Suppressor macrophage (primary cell): ENCODE measurements around the gene CADPS.
A peak's percentile ranks its signal among the peaks of the same experiment; 100 is the strongest.

ENCODE experiments used
- DNase-seq, 4 experiments: peaks; one replicate each; pipeline ENCODE4 v3.0.0-alpha.2; 2020 to 2022
- total RNA-seq, 17 experiments: gene quantifications; one replicate each; lab custom pipeline; 2026; ENCODE audit warnings: mixed read lengths in 6 of 17, inconsistent platforms in 3 of 17; lab: John Stamatoyannopoulos, UW

CADPS gene
- total RNA-seq, result 0 to 5.4 (median 0) reads per million in 17 experiments

DNA sequence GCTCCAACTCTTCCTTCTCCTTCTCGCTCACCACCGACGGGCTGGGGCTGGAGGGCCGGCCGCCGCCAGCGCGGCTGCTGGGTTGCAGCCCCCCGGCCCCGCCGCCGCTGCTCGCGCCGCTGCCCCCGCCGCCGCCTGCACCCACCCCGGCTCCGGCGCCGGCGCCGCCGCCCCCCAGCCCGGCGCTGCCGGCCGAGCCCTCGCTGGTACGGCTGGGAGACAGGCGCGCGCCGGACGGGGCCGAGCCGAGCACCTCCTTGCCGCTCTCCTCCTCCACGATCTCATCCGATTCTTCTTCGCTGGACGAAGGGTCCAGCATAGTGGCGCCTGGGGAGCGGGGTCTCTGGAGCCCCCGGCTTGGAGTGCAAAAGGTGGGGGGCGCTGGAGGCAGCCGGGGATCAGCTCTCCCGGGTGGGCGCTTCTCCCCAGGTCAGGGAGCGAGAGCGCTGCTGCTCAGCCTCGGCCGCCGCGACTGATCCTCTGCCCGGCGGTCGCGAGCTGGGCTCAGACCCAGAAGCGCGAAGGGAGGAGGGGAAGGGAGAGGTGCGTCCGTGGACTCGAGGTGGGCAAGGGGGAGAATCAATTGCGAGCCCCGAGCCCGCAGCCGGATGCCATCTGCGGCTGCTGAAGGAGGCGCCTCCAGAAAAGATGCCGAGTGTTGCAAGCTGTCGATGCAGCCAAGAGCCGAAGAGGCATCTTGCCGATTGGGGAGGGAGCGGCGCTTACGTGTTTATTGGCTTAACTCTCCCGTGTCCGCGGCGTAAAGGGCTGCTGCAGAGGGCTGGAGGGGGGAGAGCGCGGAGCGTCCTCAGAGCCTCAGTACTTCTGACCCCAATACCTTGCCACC lies at the start of gene CADPS:
TSS of gene CADPS (minus strand) at position 706 of the 847 bp plus-strand sequence. CDS start at position 319, 387 bp downstream.
- no peak for DNase-seq

DNA sequence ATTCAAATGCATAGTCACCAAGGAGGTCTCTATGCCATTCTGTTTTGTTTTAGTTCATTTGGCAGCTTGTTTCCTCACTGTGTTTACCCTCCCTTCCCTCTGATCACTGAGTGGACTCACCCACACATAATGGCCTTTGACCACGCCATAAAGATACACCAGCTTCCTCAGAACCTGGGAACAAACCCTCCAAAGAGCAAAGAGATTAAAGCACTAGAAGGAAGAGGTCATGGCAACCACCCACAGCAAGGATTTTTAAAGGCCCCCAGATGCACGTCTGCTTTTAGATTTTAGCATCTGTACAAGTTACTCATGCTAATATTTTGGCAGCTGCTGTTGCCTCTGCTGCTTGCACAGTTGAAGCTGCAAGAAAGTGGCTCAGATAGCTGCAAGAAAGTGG lies 47.9 kb upstream of the CADPS start:
- DNase-seq, result no peak

DNA sequence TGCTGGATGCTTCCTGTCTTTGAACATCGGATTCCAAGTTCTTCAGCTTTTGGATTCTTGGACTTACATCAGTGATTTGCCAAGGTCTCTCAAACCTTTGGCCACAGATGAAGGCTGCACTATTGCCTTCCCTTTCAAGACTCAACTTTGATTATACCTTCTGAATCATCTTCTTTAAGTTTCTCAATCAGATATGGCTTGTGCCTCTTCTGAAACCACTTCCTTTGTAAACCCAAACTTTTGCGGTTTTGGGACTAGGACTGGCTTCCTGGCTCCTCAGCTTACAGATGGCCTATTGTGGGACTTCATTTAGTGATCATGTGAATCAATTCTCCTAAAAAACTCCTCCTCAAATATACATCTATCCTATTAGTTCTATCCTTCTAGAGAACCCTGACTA lies 47.1 kb upstream of the CADPS start:
- no peak for DNase-seq

- no peak for DNase-seq
Observed at GRCh38 chr3:62920466-62920784, 45.2 kb upstream of the CADPS start.

- DNase-seq, result no peak
Observed at GRCh38 chr3:62919784-62920465, 44.7 kb upstream of the CADPS start.

GRCh38 chr3:62918777-62919176 lies 43.6 kb upstream of the CADPS start:
- no peak for DNase-seq

DNA sequence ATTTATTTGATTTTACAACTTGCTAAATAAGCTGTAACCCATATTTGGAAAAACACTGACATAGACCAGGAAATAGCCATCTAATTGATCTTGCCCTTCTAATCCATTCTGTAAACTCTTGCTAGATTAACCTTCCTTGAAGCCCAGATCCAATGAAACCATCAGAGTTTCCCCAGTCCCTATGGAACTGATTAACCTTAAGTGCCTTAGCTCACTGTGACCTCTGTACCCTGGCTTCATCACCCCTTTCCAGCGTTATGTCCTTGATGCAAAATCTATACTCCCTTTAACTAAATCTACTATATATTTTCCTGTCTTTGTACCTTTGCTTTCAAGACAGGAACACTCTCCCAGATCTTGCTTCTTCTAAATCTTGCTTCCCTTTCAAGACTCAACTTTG lies 42.9 kb upstream of the CADPS start:
- DNase-seq, result no peak

DNA sequence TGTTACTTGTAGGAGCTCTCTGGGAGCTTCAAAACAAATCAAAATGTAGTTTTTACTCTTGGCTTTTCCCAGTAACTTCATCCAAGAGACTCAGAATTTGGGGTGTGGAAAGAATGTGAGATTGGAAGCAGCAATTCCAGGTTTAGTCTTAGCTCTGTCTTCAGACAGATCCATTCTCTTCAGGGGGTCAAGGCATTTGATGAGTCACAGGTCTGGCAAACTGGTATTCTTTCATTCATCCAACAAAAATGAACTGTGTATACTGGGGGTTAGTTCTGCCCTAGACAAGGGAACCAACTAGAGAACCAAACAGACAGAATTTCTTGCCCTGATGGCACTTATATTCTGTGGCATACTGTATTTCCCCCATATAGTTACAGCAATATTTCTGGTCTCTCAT lies 36.3 kb upstream of the CADPS start:
- no peak for DNase-seq

DNA sequence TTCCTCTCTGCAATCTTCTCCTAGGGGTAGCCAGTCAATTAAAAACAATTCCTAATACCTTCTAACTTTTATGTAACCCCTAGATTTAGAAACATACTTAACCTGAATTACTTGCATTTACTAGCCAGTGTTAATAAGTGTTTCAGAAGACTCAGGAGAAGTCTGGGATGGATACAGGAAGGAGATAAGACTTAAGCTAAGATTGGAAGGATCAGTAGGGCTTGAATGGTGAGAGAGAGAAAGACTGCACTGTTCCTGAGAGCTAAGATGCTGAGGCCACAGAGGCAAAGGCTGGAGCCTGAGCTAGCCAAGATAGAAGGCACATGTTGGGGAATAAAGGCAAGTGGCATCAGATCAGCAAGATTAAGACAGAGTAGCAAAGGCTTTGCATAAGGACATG lies 30.1 kb upstream of the CADPS start:
- no peak for DNase-seq

DNA sequence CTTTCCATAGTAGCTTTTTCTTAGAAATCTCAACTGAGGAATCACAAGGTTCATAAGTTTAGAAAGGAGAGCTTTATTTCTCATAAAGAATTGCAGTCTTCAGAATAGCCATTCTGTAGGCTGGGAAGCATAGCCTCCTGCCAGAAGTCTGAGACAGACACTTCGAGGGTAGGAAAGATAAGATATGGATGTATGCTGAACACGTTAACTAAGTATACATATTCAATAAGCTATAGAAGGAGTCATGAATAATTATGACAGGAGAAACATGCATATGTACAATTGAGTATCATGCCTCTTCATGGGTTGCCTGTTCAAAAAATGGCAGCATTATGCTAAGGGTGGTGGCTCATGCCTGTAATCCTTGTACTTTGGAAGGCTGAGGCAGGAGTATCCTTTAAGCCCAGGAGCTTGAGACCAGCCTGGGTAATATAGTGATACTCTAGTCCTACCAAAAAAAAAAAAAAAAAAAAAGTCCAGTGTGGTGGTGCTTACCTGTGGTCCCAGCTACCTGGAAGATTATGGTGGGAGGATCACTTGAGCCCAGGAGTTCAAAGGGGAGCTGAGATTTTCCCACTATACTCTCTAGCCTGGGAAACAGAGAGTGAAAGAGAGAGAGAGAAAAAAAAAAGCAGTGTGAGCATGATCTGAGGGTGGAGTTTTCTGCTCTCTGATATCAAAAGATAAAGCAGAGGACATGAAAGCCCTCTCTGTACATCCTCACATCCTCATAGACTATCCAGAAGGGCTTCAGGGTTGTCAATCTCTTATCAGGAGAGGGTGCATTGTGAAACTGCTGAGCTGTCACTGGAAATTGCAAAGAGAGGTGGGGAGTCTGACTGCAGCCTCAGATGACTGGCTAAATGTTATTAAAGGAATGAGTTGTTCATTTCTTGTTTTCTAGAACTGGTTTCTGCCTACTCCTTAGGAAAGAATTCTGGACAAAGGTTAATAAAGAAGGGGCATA lies 23.6 kb upstream of the CADPS start:
- DNase-seq, result no peak

GRCh38 chr3:62895901-62896300 lies 20.7 kb upstream of the CADPS start:
- no peak for DNase-seq

DNA sequence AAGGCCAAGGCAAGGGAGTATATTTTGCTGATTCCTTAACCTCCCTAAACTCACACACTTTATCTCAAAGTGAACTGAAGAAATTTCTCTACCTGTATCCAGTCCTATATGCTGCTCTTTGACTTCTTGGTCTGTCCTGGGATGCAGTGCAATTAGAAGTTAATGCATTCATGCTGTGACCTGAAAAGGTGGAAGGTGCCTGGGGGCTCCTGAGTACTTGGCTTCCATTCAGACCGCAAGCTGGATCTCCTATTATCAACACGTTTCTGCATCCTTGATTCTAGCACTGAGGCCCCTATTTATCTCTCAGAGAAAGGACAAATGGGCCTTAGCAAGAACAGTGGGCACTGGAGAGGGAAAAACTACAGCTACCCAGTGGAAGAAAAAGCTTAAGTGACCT lies 17.7 kb upstream of the CADPS start:
- DNase-seq, result no peak

GRCh38 chr3:62892045-62892444 lies 16.8 kb upstream of the CADPS start:
- no peak for DNase-seq

DNA sequence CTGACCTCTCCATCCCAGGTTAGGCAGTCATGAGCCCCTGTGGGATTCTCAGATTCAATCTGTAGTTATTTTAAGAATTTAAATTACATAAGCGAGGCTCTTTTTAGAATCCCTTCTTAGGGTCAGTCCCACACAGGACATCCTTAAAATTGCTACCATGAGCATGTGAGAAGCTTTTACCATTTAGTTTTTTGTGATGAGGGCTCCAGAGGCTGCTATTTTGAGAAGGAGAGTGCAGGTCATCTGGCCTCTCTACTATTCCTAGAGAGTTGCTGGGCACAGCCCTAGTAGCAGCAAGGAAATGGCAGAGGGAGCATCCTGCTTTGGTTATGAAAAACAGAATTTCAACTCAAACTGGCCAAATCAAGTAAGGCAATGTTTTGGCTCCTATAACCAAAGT lies 13.6 kb upstream of the CADPS start:
- no peak for DNase-seq

DNA sequence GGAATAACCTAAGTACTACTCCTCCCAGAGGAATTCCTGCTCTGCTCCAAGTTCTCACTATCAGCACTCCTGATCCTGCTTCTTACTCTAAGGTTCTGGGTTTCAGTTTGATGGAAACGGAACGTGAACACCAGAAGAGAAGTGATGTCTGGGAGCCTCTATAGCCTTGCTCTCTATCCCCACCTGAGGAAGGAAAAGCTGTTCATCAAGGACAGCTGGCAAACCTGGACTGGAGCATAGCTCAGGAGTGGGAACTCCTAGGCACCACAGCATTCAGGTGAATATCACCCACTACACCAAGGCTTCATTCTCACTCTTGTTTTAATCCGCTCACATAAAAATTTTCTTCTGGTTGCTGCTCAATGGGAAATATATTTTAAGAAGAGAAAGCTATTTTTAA lies 13.0 kb upstream of the CADPS start:
- no peak for DNase-seq

- DNase-seq, result no peak
Observed at GRCh38 chr3:62885136-62885535, 9.9 kb upstream of the CADPS start.

DNA sequence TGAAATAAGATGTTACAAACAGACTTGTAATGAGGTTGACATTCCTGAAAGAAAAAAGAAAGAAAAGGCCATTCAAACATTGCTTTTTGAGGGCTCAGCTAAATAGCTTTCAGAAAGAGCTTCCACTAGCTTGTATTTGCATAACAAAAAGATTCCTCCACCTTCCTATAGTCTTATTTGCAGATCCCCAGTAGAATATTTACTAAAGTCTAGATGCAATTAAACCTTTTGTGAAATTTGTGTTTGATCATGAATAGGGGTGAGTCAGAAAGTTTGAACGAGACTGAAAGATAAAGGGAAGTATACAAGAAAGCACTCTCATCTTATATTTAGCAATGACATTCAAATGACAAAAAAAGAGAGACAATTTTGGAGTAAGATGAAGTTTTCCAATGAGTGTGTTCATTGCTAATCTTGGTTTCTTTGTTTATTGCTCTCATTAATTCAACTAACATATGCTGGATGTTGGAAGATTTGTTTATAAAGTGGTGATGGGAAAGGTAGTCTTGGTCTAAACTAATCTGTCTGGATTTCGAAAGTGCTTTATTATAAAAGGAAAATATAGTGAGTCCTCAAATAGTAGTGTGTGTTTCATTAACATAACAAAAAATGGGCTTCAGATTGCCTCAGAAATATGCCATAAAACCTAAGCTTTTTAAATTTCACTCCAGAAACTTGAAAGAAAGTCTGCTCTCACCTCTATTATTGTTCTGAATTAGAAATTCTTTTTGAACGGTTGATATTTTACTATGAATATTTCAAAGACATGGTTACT lies 9.1 kb upstream of the CADPS start:
- no peak for DNase-seq

- DNase-seq, result peak in 1 of 4 experiments; percentile 5
Observed at GRCh38 chr3:62882676-62883200, 7.5 kb upstream of the CADPS start.

- no peak for DNase-seq
Observed at GRCh38 chr3:62876064-62876463, 848 bp upstream of the CADPS start.

GRCh38 chr3:62875558-62876002 lies 364 bp upstream of the CADPS start:
- DNase-seq, result no peak

DNA sequence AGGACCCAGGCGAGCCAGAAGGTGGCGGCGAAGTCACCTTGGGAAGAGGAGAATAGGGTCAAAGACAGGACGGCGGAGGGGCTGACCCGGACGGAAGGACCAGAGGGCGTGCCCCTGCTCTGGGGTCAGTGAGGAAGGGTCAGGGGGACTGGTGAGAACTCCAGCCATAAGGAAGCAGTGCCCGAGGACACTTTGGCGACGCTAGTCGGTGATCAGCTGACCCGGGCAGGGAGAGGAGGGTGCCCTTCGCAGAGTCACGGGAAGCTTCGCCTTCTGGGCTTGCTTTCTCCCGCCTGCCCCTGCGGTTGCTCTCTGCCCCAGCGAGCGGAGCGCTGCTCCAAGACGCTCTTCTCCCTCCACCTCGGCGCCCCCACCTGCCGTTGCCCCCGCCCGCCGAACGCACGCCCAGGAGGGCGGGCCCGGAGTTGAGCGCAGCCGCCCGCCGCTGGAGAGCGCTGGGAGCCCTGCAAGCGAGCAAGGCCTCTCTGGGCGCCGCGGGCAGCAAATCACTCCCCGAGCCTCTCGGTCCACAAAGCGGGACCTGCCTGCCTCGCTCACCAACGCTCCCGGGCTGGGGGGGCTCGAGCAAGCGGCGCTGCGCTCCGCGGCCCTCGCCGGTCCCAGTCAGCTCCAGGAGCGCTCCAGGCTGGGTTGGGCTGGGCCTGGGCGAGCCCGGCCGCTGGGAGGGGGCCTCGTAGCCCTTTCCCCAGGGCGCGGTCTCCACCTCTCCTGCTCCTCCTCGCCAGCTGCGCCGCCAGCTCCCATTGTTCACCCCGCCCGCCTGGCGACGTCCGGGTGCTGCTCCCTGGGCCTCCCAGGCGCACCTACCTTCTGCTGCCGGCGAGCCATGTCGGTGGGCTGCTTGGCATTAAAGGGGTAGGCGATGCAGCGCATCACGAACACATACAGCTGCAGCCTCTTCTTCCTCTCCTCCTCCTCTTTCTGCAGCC lies 1.2 kb downstream of the CADPS start:
- no peak for DNase-seq
